EH (cell line): ENCODE data around the gene CCDC185.
A peak's percentile ranks its signal among the peaks of the same experiment; 100 is the strongest.
"Not testable (repeated sequence)": the region's sequence is repeated elsewhere in the genome, so short reads cannot be mapped to it uniquely, and the experiment has no call there.

Source experiments
- DNase-seq: peaks from one replicate; pipeline ENCODE4 v3.0.0-alpha.2; 2015; ENCODE audit warnings: low read depth

Gene CCDC185

GRCh38 chr1:223394706-223395105 lies 1.5 kb downstream of the CCDC185 start:
- DNase-seq: no peak

GRCh38 chr1:223399393-223399792 lies 6.2 kb downstream of the CCDC185 start:
- not testable (repeated sequence) for DNase-seq

DNA sequence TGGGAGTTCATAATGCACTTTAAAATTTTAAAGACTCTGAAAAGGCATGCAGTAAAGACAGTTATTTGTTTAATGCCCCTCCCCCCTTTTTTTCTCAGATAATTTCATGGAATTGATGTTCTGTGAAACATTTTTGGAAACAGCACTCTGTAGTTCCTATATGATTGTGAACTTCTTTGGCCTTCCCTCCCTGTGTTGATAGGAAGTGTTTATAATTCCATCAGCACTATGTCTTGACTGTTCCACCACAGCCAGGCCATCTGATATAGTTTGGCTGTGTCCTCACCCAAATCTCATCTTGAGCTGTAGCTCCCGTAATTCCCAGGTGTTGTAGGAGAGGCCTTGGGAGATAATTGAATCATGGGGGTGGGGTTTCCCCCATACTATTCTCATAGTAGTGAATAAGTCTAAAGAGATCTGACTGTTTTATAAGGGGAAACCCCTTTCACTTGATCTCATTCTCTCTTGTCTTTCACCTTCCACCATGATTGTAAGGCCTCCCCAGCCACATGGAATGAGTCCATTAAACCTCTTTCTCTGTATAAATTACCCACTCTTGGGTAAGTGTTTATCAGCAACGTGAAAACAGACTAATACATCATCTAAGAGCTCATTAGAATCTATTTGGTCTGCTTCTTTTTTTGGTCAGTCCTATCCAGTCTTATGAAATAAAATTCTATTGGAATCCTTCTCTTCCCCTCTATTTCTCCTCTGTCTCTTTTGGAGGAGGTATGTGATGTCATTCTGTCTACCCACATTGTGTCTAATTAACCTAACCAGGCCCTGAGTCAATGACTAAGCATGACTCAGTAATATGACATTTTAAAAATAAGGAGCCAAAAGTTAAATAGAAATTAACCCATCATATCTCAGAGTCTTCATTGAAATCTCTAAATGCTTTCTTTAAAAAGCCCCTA lies 8.9 kb downstream of the CCDC185 start:
- peak; percentile 85 for DNase-seq

- no peak for DNase-seq
Observed at GRCh38 chr1:223402790-223403142, 9.6 kb downstream of the CCDC185 start.

DNA sequence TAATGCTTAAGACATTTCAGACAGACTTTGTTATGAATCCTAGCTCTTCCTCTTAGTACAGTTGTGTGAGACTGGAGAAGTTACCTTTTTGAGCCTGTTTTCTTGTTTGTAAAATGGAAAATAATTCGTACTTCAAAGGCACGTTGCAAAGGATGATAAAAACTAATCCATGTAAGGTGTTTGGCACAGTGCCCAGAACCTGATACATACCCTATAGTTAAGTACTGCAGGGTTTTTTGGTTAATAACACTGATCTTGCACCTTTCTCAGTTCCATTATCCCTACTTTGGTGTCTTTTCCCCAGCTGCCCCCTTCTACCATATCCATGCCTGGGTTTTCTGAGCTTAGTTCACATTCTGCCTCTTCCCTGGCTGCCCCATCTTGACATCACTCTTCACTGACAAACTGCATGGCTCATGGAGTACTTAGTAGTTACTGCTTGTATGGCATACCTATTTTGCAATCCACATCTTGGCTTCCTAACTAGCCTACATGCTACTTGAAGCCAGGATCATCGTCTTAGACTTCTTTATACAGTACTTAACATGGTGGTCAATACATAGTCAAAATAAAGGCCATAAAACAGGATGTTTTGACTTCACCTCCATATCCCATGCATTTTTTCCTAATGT lies 10.1 kb downstream of the CCDC185 start:
- DNase-seq: peak; percentile 16

GRCh38 chr1:223405507-223405906 lies 12.3 kb downstream of the CCDC185 start:
- no peak for DNase-seq

- peak; percentile 7 for DNase-seq
Observed at GRCh38 chr1:223410036-223410435, 16.8 kb downstream of the CCDC185 start.

DNA sequence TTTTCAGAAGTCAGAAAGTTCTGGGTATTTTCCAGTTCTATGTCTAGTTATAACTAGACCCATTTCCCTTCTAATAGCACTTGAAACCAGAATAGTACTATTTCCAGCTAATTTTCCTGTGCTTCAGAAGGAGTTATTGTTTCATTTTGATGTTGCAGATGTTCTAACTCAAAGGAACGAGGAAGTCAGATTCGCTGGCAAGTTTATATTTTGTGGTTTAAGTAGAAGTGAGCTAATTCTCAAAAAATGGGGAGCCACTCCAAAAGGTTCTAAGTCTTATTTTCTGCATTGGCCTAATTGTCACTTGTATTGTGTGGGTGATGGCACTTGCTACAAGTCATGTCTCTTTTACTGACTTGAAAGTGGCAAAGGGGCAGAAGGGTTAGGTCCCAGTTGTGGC lies 18.1 kb downstream of the CCDC185 start:
- peak; percentile 76 for DNase-seq

GRCh38 chr1:223411710-223412109 lies 18.5 kb downstream of the CCDC185 start:
- DNase-seq: no peak

DNA sequence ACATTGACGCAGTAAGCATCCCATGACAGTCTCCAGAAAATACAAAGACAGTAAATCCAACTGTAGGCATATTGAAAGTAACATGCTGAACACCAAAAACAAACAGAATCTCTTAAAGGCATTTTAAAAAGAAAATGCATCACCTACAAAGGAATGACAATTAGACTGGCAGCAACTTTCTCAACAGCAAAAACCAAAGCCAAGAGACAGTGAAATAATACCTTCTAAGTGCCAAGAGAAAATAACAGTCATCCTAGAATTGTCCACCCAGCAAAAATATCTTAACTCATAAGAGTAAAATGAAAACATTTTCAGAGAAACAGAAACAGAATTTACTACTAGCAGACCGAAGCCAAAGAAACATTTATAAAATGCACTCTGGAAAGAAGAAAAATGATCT lies 20.0 kb downstream of the CCDC185 start:
- DNase-seq: no peak

DNA sequence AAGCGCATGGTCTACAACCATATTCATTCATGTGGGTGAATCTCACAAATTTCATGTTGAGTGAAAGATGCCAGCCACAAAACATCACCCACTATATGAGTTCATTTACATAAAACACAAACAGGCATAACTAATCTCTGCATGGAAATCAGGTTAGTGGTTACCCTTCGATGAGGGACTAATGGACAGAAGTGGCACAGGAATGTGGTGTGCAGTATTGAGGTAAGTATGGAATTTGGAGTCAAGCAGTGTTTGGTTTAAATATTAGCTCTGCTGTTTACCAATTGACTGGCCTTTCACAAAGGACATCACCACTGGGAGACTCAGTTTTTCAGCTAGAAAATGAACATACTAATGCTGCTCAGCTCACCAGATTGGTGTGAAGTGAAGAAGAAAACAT lies 24.2 kb downstream of the CCDC185 start:
- no peak for DNase-seq

DNA sequence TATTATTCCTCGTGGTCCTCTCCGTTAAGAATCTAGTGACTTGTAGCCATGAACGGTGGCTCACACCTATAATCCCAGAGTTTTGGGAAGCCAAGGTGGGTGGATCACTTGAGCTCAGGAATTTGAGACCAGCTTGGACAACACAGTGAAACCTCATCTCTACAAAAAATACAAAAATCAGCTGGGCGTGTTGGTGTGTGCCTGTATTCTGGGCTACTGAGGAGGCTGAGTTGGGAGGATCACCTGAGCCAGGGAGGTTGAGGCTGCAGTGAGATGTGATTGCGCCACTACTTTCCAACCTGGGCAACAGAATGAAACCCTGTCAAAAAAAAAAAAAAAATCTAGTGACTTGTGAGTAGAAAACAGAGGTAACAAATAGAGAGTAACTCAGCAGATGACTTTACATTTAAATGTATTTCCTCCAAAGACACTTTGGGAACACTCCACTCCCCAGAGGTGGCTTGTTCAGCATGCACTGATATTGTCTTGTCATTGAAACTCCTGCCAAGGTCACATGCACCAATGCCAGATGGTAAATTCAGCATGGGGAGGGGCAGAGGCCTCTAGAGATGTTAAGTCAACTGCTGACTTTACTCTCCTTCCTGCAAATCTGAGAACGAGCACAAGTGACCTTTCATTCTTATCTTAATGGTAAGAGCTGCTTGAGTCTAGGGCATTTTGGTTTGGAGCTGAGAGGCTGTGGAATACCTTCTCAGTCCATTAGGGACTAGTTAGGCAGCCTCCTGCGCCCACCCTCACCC lies 24.9 kb downstream of the CCDC185 start:
- no peak for DNase-seq

GRCh38 chr1:223419115-223419514 lies 25.9 kb downstream of the CCDC185 start:
- no peak for DNase-seq

- DNase-seq: no peak
Observed at GRCh38 chr1:223419561-223419960, 26.3 kb downstream of the CCDC185 start.

- DNase-seq: no peak
Observed at GRCh38 chr1:223421025-223421424, 27.8 kb downstream of the CCDC185 start.

DNA sequence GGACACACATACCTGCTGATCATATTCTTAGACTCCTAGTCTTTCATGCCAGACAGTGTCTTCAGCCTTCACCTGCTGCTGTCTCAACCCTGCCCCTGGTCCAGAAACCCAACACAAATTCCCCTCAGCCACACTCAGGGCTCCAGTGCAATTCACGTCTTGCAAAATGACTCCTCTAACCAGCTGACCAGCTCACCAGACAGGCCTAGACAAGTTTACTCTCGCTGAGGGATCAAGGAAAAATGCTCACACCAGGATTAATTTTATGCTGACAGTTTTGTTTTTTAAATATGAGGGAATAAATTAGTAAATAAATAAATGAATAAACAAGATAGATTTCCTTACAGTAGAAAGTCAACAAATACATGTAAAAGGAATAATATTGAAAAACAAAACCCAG lies 28.5 kb downstream of the CCDC185 start:
- no peak for DNase-seq

- no peak for DNase-seq
Observed at GRCh38 chr1:223422911-223423310, 29.7 kb downstream of the CCDC185 start.

DNA sequence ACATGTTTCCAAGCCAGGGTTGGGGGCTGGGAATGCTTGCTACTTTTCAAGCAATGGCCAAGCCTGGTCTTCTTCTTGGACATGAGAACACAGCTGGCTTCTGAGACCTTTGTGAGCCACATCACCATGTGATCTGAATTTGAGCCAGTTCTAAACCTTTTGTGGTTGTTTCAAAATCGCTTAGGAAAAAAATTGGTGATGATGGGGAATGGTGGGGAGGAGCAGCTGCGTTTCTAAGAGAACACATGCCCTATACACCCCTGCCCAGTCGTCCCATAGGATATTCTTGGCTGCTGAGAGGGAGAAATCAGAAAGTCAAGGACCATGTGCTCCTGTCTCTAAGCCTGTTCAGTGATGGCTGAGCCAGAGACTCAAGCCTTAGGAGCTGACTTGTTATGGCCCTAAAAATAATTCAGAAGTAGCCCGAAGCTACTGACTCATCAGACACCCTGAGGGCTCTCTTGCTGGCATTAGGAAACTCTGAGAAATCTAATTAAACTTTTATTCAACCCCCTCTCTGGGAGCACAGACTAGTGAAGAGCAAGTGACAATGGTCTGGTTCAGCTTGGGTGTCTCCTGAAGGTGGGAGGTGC lies 30.5 kb downstream of the CCDC185 start:
- peak; percentile 59 for DNase-seq

- DNase-seq: no peak
Observed at GRCh38 chr1:223425550-223425949, 32.3 kb downstream of the CCDC185 start.

- DNase-seq: no peak
Observed at GRCh38 chr1:223426936-223427335, 33.7 kb downstream of the CCDC185 start.

- peak; percentile 38 for DNase-seq
Observed at GRCh38 chr1:223429313-223429731, 36.1 kb downstream of the CCDC185 start.

DNA sequence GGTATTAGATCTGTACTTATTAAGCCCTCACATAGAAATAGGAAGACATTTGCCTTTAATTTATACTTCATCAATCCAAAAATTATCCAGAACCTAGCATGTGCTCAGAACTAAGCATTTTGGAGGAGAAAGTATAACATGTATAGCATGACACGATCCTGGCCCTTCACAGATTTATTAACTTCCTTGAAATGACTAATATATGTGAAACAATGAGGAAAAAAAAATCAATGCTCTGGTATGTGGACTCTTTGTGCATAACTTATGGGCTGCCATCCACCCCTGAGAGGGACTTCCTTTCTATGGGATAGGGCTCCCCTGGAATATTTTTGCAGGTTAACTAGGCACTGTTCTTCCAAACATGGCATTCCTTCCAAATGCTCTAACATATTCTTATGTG lies 36.6 kb downstream of the CCDC185 start:
- no peak for DNase-seq
